HepG2 (cell line): ENCODE data around the gene HS2ST1. TPM values are rescaled to one million over a fixed set of nuclear protein-coding genes. Genes with fewer than 3 reads are reported as not detected.

Experiments used
- AGO2 ChIP-seq: fragments of 200-400 bp; formaldehyde crosslinking; optimal IDR thresholded peaks from 2 replicates; pipeline ENCODE3; 2017; ENCODE audit warnings: mild to moderate bottlenecking, low read depth, low read length, moderate library complexity
- ARNT ChIP-seq: fragments of 450-650 bp; IDR thresholded peaks from 2 replicates; pipeline ENCODE4 v1.6.1; 2017
- BRF2 ChIP-seq: sonication (generic); formaldehyde crosslinking; IDR thresholded peaks from 2 replicates; pipeline ENCODE4 v1.8.1; 2022; ENCODE audit warnings: mild to moderate bottlenecking, missing genetic modification reagents
- CTCF ChIP-seq: sonication (generic); formaldehyde crosslinking; IDR thresholded peaks from 2 replicates; pipeline ENCODE4 v1.5.0; 2020; ENCODE audit warnings: mild to moderate bottlenecking, missing genetic modification reagents, moderate library complexity
- MEIS2 ChIP-seq: sonication (generic); formaldehyde crosslinking; IDR thresholded peaks from 2 replicates; pipeline ENCODE4 v1.9.0; 2021; ENCODE audit warnings: mild to moderate bottlenecking, missing genetic modification reagents
- NKX3-1 ChIP-seq: sonication (generic); formaldehyde crosslinking; IDR thresholded peaks from 2 replicates; pipeline ENCODE4 v1.5.0; 2020; ENCODE audit warnings: missing genetic modification reagents
- STAT5B ChIP-seq: sonication (generic); formaldehyde crosslinking; IDR thresholded peaks from 2 replicates; pipeline ENCODE4 v1.4.0; 2020; ENCODE audit warnings: missing genetic modification reagents
- USF2 ChIP-seq, 2 experiments: sonication (generic) in 1 of 2; formaldehyde crosslinking in 1 of 2; IDR thresholded peaks; 2 replicates each; pipeline versions ENCODE4 v1.5.1 to v1.6.1; 2011 to 2020; ENCODE audit warnings: borderline replicate concordance in 1 of 2, low read depth in 1 of 2, low read length in 1 of 2, mild to moderate bottlenecking in 1 of 2, missing genetic modification reagents in 1 of 2, moderate library complexity in 1 of 2
- YEATS4 ChIP-seq: sonication (generic); formaldehyde crosslinking; IDR thresholded peaks from 2 replicates; pipeline ENCODE4 v1.4.0; 2020; ENCODE audit warnings: missing genetic modification reagents, borderline replicate concordance
- ZNF253 ChIP-seq: sonication (generic); formaldehyde crosslinking; IDR thresholded peaks from 2 replicates; pipeline ENCODE4 v1.8.0; 2022; ENCODE audit warnings: mild to moderate bottlenecking, missing genetic modification reagents, borderline replicate concordance
- ZNF274 ChIP-seq: sonication (generic); formaldehyde crosslinking; IDR thresholded peaks from 2 replicates; pipeline ENCODE4 v1.5.1; 2020; ENCODE audit warnings: mild to moderate bottlenecking, missing genetic modification reagents
- ZNF280B ChIP-seq: sonication (generic); formaldehyde crosslinking; IDR thresholded peaks from 2 replicates; pipeline ENCODE4 v1.5.0; 2020; ENCODE audit warnings: missing genetic modification reagents, mild to moderate bottlenecking, borderline replicate concordance
- ZNF280D ChIP-seq: sonication (generic); formaldehyde crosslinking; IDR thresholded peaks from 2 replicates; pipeline ENCODE4 v1.5.1; 2020; ENCODE audit warnings: mild to moderate bottlenecking, missing genetic modification reagents
- ZNF879 ChIP-seq: sonication (generic); formaldehyde crosslinking; IDR thresholded peaks from 2 replicates; pipeline ENCODE4 v1.8.1; 2023; ENCODE audit warnings: missing genetic modification reagents
- polyA plus RNA-seq, 8 experiments: library from polyadenylated mRNA; depleted of rRNA in 3 of 8; stranded (reverse) in 7 of 8; unstranded in 1 of 8; fragments of >200 nt; fragmentation: Illumina TruSeq in 4 of 8; extraction: Trizol in 4 of 8; gene quantifications; 2 replicates each; pipeline versions ENCODE4 v1.2.1 to v1.2.3, GENCODE V29; 2011 to 2016; ENCODE audit warnings: low read depth in 4 of 8, missing spikeins in 1 of 8, mixed read lengths in 1 of 8; ENCODE audit not compliant: insufficient read depth in 1 of 8
- total RNA-seq, 5 experiments: library from RNA; depleted of rRNA; stranded (reverse); fragments of >200 nt; fragmentation: Illumina TruSeq; extraction: Trizol; gene quantifications; 2 replicates each; pipeline ENCODE4 v1.2.3, GENCODE V29; 2016; ENCODE audit warnings: low read depth in 1 of 5

HS2ST1 gene
- total and polyA plus RNA-seq, 2 of the 13 experiments (the other 11 are each of a cell fraction or from before 2014, with no cell fraction given): 22.1 to 58.7 TPM

- TF ChIP-seq USF2 (IDR thresholded peaks at IDR 0.05; ENCODE audit: low read depth, low read length): no peak
- no peak for TF ChIP-seq USF2 (CRISPR knock-in tag; IDR thresholded peaks at IDR 0.05; ENCODE audit: borderline replicate concordance)
- no peak for TF ChIP-seq BRF2 (CRISPR knock-in tag)
- no peak for TF ChIP-seq ZNF280D (CRISPR knock-in tag)
- no peak for TF ChIP-seq STAT5B
- TF ChIP-seq ZNF253 (CRISPR knock-in tag): no peak
- no peak for TF ChIP-seq ZNF274 (CRISPR knock-in tag)
- TF ChIP-seq MEIS2 (CRISPR knock-in tag): no peak
- no peak for TF ChIP-seq ARNT
- no peak for TF ChIP-seq ZNF879 (CRISPR knock-in tag)
- TF ChIP-seq ZNF280B: no peak
- no peak for TF ChIP-seq CTCF
- TF ChIP-seq YEATS4 (CRISPR knock-in tag): no peak
- TF ChIP-seq NKX3-1 (CRISPR knock-in tag): no peak
- no peak for TF ChIP-seq AGO2
These were observed 33.8 kb downstream of the HS2ST1 start (continued) for GRCh38 chr1:86948212-86948611.
